ENCODE results near the gene WFDC6. TPM values are rescaled to one million over a fixed set of nuclear protein-coding genes. Genes with fewer than 3 reads are reported as not detected.

Gene WFDC6
- total and polyA plus RNA-seq, 12 donors: not detected

- TF ChIP-seq, protein P1, sequence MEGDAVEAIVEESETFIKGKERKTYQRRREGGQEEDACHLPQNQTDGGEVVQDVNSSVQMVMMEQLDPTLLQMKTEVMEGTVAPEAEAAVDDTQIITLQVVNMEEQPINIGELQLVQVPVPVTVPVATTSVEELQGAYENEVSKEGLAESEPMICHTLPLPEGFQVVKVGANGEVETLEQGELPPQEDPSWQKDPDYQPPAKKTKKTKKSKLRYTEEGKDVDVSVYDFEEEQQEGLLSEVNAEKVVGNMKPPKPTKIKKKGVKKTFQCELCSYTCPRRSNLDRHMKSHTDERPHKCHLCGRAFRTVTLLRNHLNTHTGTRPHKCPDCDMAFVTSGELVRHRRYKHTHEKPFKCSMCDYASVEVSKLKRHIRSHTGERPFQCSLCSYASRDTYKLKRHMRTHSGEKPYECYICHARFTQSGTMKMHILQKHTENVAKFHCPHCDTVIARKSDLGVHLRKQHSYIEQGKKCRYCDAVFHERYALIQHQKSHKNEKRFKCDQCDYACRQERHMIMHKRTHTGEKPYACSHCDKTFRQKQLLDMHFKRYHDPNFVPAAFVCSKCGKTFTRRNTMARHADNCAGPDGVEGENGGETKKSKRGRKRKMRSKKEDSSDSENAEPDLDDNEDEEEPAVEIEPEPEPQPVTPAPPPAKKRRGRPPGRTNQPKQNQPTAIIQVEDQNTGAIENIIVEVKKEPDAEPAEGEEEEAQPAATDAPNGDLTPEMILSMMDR (IDR thresholded peaks at IDR 0.05): no peak
- no peak for TF ChIP-seq POLR2A (IDR thresholded peaks at IDR 0.05)
- intact Hi-C loops (cut with DNase I): no loop called here
- WGBS, 4 donors: 45 to 67% (median 53%) methylated on average over 1 of the region's 1 CpG
These were observed 36.7 kb downstream of the WFDC6 start for GRCh38 chr20:45502561-45502960.

GRCh38 chr20:45501600-45501999 is 37.7 kb downstream of the WFDC6 start:
- intact Hi-C loops (cut with DNase I): no loop called here
- no peaks in the 10 kb centered on the region for H3K9me3 ChIP-seq (replicated peaks in 1 of 3)
- peaks cover 27% of the 10 kb centered on the region for H3K27me3 ChIP-seq
- TF ChIP-seq, protein P1 (IDR thresholded peaks at IDR 0.05): no peak
- TF ChIP-seq POLR2A (IDR thresholded peaks at IDR 0.05): no peak
- WGBS, 4 donors: 45 to 67% (median 52%) methylated on average over 1 of the region's 1 CpG
- no peak overlapping the region for H3K27ac ChIP-seq
- H3K4me3 ChIP-seq: no peak overlapping the region
- no peaks in the 10 kb centered on the region for H3K36me3 ChIP-seq (replicated peaks in 1 of 2)
- no peak for DNase-seq
- no peaks in the 10 kb centered on the region for H3K4me1 ChIP-seq (replicated peaks in 1 of 2)

More at GRCh38 chr20:45502561-45502960, 36.7 kb downstream of the WFDC6 start:
- Histone ChIP-seq H3K36me3 (replicated peaks in 1 of 2) (no peaks in the 10 kb centered on the region), H3K27me3 (peaks cover 27% of the 10 kb centered on the region), H3K4me3 (no peak overlapping the region), H3K27ac (no peak overlapping the region), H3K4me1 (replicated peaks in 1 of 2) (no peaks in the 10 kb centered on the region), H3K9me3 (replicated peaks in 1 of 3) (no peaks in the 10 kb centered on the region)
- DNase-seq: no peak

DNA sequence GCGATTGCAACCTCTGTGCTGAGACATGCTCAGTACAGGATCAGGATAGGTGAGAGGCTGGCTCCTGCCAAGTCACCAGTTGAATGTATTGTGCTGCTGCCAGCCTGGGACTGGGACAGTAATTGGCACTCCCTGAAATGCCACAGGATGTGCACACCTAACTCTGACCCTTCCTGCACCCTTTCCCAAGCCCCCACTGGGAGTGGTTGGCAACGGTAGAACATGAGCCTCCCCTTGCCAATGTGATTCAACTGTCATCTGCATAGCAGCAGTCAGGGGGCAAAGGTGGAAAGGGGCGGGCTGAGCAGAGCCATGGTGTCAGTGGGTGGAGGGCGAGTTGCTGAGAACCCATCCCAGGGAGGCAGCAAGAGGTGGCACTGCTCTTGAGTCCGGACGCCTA is 39.3 kb downstream of the WFDC6 start:
- H3K36me3 ChIP-seq (replicated peaks in 1 of 2): no peaks in the 10 kb centered on the region
- H3K9me3 ChIP-seq (replicated peaks in 1 of 3): no peaks in the 10 kb centered on the region
- 63 to 77% (median 68%) methylated on average over 6 of the region's 6 CpGs for WGBS, 4 donors
- H3K4me1 ChIP-seq (replicated peaks in 1 of 2): no peaks in the 10 kb centered on the region
- H3K27me3 ChIP-seq: peaks cover 27% of the 10 kb centered on the region
- H3K4me3 ChIP-seq: no peak overlapping the region
- no peak overlapping the region for H3K27ac ChIP-seq
- TF ChIP-seq POLR2A (IDR thresholded peaks at IDR 0.05): no peak
- TF ChIP-seq, protein P1 (IDR thresholded peaks at IDR 0.05): no peak
- intact Hi-C loops (cut with DNase I): no loop called here
- no peak for DNase-seq

- intact Hi-C loops (cut with DNase I): no loop called here
- no peak for TF ChIP-seq POLR2A (IDR thresholded peaks at IDR 0.05)
- TF ChIP-seq, protein P1 (IDR thresholded peaks at IDR 0.05): no peak
These were observed 41.2 kb downstream of the WFDC6 start for GRCh38 chr20:45497971-45498494.

More at GRCh38 chr20:45497971-45498494, 41.2 kb downstream of the WFDC6 start:
- Histone ChIP-seq H3K4me1 (replicated peaks in 1 of 2) (no peaks in the 10 kb centered on the region), H3K27me3 (peaks cover 12% of the 10 kb centered on the region), H3K4me3 (no peak overlapping the region), H3K36me3 (replicated peaks in 1 of 2) (no peaks in the 10 kb centered on the region), H3K27ac (no peak overlapping the region), H3K9me3 (replicated peaks in 1 of 3) (no peaks in the 10 kb centered on the region)
- DNase-seq: no peak
- 70 to 83% (median 75%) methylated on average over 3 of the region's 3 CpGs for WGBS, 4 donors

Measured in adrenal gland (tissue), 12 donors.